ENCODE measurements around the gene FAM171A1. TPM values are rescaled to one million over a fixed set of nuclear protein-coding genes. Genes with fewer than 3 reads are reported as not detected.

The FAM171A1 gene
- total RNA-seq, 1 donor from 2014 or later, result 27.7 TPM

DNA sequence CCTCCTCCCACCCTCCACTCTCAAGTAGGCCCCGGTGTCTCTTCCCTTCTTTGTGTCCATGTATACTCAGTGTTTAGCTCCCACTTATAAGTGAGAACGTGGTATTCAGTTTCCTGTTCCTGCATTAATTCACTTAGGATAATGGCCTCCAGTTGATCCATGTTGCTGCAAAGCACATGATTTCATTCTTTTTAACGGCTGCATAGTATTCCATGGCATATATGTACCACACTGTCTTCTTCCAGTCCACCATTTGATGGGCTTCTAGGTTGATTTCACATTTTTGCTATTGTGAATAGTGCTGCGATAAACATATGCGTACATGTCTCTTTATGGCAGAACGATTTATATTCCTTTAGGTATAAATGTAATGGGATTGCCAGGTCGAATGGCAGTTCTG, 51.0 kb downstream of the FAM171A1 start:
- no peak overlapping the region for H3K27ac ChIP-seq
- intact Hi-C loops (cut with DNase I), result no loop called here

DNA sequence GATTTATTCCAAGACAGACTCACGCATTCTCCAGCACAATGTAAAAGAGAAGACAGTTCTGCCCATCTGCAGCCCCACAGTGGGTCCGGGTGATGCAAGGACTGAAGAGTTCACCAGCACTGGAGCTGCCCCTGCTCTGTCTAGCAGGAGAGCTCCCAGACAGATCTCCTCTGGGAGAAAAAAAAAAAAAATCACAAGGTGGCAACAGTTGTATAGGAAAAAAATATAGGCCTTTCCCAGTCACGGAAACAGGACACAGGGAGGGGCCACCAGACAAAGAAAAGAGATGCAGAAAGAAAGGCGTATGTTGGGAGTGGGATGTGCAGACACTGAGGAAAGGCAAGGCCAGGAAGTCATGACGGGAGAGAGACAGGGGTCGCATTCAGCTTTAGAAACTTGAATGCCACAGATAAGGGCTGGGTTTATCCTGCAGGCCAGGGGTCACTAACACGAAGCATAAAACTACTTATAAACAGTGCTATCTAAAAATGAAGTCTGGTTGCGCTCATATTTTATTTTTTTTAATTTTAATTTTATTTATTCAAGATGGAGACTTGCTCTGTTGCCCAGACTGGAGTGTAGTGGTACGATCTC, 54.1 kb downstream of the FAM171A1 start:
- no peak overlapping the region for H3K4me3 ChIP-seq
- intact Hi-C loops (cut with DNase I), result no loop called here

More for the DNA sequence above, 51.0 kb downstream of the FAM171A1 start:
- no peak overlapping the region for H3K4me3 ChIP-seq
- H3K9me3 ChIP-seq, result no peaks in the 10 kb centered on the region
- TF ChIP-seq, protein P1, sequence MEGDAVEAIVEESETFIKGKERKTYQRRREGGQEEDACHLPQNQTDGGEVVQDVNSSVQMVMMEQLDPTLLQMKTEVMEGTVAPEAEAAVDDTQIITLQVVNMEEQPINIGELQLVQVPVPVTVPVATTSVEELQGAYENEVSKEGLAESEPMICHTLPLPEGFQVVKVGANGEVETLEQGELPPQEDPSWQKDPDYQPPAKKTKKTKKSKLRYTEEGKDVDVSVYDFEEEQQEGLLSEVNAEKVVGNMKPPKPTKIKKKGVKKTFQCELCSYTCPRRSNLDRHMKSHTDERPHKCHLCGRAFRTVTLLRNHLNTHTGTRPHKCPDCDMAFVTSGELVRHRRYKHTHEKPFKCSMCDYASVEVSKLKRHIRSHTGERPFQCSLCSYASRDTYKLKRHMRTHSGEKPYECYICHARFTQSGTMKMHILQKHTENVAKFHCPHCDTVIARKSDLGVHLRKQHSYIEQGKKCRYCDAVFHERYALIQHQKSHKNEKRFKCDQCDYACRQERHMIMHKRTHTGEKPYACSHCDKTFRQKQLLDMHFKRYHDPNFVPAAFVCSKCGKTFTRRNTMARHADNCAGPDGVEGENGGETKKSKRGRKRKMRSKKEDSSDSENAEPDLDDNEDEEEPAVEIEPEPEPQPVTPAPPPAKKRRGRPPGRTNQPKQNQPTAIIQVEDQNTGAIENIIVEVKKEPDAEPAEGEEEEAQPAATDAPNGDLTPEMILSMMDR (IDR thresholded peaks at IDR 0.05), result no peak
- no peaks in the 10 kb centered on the region for H3K27me3 ChIP-seq
- H3K36me3 ChIP-seq, result no peaks in the 10 kb centered on the region
- no peak for DNase-seq (ENCODE audit: low spot score in 2 of 2)
- peaks cover 9 to 13% of the 10 kb centered on the region in 2 donors for H3K4me1 ChIP-seq

DNA sequence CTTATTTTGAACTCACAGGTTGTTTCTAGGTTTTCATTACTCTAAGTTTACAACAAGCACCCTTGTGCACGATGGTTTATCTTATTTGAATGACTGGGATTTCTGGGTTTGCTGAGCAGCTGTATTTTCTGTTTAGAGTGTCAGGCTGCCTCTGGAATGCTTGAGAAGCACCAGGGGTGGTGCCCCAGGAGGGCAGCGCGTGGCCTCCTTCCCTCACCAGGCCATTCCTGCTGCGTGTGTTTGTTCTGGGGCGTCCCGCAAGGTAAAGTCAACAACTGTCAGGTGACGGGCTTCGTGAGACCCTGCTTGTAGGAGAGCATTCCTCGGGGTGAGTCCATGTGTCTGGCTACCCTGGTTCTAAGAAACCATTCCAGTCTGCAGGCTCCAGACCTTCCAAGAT, 54.9 kb downstream of the FAM171A1 start:
- Histone ChIP-seq H3K9me3 (no peaks in the 10 kb centered on the region), H3K27me3 (no peaks in the 10 kb centered on the region), H3K36me3 (no peaks in the 10 kb centered on the region), H3K4me1 (peaks cover 4 to 10% of the 10 kb centered on the region in 2 donors), H3K4me3 (no peak overlapping the region), H3K27ac (no peak overlapping the region)
- intact Hi-C loops (cut with DNase I), result no loop called here
- TF ChIP-seq, protein P1 (IDR thresholded peaks at IDR 0.05), result no peak
- no peak for DNase-seq (ENCODE audit: low spot score in 2 of 2)

More for the DNA sequence above, 54.1 kb downstream of the FAM171A1 start:
- TF ChIP-seq, protein P1 (IDR thresholded peaks at IDR 0.05), result no peak
- Histone ChIP-seq H3K4me1 (peaks cover 12 to 13% of the 10 kb centered on the region in 2 donors), H3K9me3 (no peaks in the 10 kb centered on the region), H3K27me3 (no peaks in the 10 kb centered on the region), H3K36me3 (no peaks in the 10 kb centered on the region), H3K27ac (no peak overlapping the region)
- no peak for DNase-seq (ENCODE audit: low spot score in 2 of 2)

DNA sequence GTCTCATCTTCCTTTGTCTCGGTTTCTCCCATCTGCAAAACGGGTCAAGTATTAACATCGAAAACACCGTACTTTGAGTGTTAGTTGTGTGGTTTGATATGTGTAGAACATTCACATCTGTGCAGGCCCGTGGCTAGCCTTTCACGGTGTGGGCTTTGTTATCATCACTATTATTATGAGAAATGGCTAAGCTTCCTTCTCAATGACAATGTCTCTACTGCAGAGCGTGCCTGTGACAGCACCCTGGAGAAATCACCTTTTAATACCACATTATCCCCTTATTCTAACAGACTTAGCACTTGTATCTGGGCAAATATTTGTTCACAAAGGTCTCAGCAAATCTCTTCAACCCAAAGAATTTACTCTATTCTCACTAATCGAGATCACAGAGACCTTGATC, 55.8 kb downstream of the FAM171A1 start:
- Histone ChIP-seq H3K4me3 (no peak overlapping the region), H3K4me1 (peaks cover 0 to 3% of the 10 kb centered on the region in 2 donors), H3K9me3 (no peaks in the 10 kb centered on the region), H3K27ac (no peak overlapping the region), H3K36me3 (no peaks in the 10 kb centered on the region), H3K27me3 (no peaks in the 10 kb centered on the region)
- no peak for DNase-seq (ENCODE audit: low spot score in 2 of 2)
- intact Hi-C loops (cut with DNase I), result no loop called here
- TF ChIP-seq, protein P1 (IDR thresholded peaks at IDR 0.05), result no peak

DNA sequence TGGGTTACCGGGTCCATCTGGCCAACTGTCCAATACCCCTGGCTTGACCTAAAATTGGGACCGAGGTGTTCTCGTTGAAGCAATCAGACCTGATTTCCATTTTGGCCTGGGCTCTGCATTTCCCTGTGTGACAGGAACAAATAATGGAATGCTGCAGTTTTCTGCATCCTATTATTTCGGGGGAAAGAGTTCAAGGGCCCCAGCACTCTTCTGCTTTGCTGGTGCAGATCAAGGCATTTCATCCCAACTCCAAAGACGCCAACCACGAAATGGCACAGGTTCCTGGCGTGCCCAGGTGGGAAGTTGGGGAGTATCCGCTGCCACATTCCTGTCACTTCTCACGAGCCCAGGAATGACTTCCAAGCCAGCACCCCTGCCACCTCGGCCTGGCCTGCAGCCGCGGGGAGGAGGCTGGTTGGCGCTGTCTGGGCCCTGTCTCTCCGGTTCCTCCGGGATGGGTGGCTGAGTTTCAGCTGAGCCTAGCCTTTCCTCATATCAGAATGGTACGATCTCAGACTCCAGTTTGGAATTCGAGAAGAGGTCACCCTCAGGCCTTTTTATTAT, 56.5 kb downstream of the FAM171A1 start:
- Histone ChIP-seq H3K4me1 (peaks cover 0 to 3% of the 10 kb centered on the region in 2 donors), H3K4me3 (no peak overlapping the region), H3K9me3 (no peaks in the 10 kb centered on the region), H3K27me3 (no peaks in the 10 kb centered on the region), H3K36me3 (no peaks in the 10 kb centered on the region), H3K27ac (no peak overlapping the region)
- no peak for DNase-seq (ENCODE audit: low spot score in 2 of 2)
- intact Hi-C loops (cut with DNase I), result no loop called here
- TF ChIP-seq, protein P1 (IDR thresholded peaks at IDR 0.05), result no peak

Data from ascending aorta (tissue), 2 donors.